ENCODE measurements around the gene ACTN4. TPM values are rescaled to one million over a fixed set of nuclear protein-coding genes. Genes with fewer than 3 reads are reported as not detected.

Gene ACTN4
- total RNA-seq, 1 experiment from 2014 or later = 1,233 TPM

GRCh38 chr19:38695832-38696728, 48.6 kb downstream of the ACTN4 start:
- intact Hi-C loops (cut with micrococcal nuclease; ENCODE audit: unreplicated experiment) = no loop called here
- H3K27me3 ChIP-seq (ENCODE audit: insufficient read depth, low read depth) = no peaks in the 10 kb centered on the region
- TF ChIP-seq EZH2 (IDR thresholded peaks at IDR 0.05; ENCODE audit: low read depth) = no peak
- no peak for TF ChIP-seq CTCF (conservative IDR thresholded peaks at IDR 0.05)
- H3K36me3 ChIP-seq (ENCODE audit: low read depth) = peaks cover 33% of the 10 kb centered on the region
- H3K4me3 ChIP-seq = no peak overlapping the region
- DNase-seq = no peak
- peaks cover 98% of the 10 kb centered on the region for H3K79me2 ChIP-seq (ENCODE audit: low read depth)
- peaks cover 27% of the 10 kb centered on the region for H4K20me1 ChIP-seq (ENCODE audit: insufficient read depth)
- POLR2A ChIA-PET (ENCODE audit: unreplicated experiment) = no interaction called here
- H3K9me3 ChIP-seq (ENCODE audit: insufficient read depth, low read depth) = no peaks in the 10 kb centered on the region
- H2AFZ ChIP-seq = no peak overlapping the region
- CTCF ChIA-PET = interaction anchor here (0.6 kb wide), 1 partner anchor 292 kb away, joined by 5 read pairs; no protein-coding TSS in a partner anchor
- H3F3A ChIP-seq (ENCODE audit: insufficient read depth, low read depth) = peaks cover 79% of the 10 kb centered on the region
- no peak overlapping the region for H3K4me2 ChIP-seq
- peaks cover 40% of the 10 kb centered on the region for H3K4me1 ChIP-seq (replicated peaks; ENCODE audit: insufficient read depth)
- H3K27ac ChIP-seq = peak overlapping the region; percentile 100
- H3K9me2 ChIP-seq (ENCODE audit: insufficient read depth) = no peaks in the 10 kb centered on the region
- BruUV-seq (replicated peaks) = no TSS peak

- no peaks in the 10 kb centered on the region for H3K9me3 ChIP-seq (ENCODE audit: insufficient read depth, low read depth)
- no peaks in the 10 kb centered on the region for H3K27me3 ChIP-seq (ENCODE audit: insufficient read depth, low read depth)
- H3K4me2 ChIP-seq = no peak overlapping the region
- peaks cover 33% of the 10 kb centered on the region for H3K36me3 ChIP-seq (ENCODE audit: low read depth)
- POLR2A ChIA-PET (ENCODE audit: unreplicated experiment) = no interaction called here
- intact Hi-C loops (cut with micrococcal nuclease; ENCODE audit: unreplicated experiment) = no loop called here
- H3K79me2 ChIP-seq (ENCODE audit: low read depth) = peaks cover 98% of the 10 kb centered on the region
- peaks cover 74% of the 10 kb centered on the region for H3F3A ChIP-seq (ENCODE audit: insufficient read depth, low read depth)
- peaks cover 34% of the 10 kb centered on the region for H3K4me1 ChIP-seq (replicated peaks; ENCODE audit: insufficient read depth)
- no peaks in the 10 kb centered on the region for H3K9me2 ChIP-seq (ENCODE audit: insufficient read depth)
- H4K20me1 ChIP-seq (ENCODE audit: insufficient read depth) = peaks cover 27% of the 10 kb centered on the region
- H3K4me3 ChIP-seq = no peak overlapping the region
- DNase-seq = no peak
- H3K27ac ChIP-seq = no peak overlapping the region
- no peak overlapping the region for H2AFZ ChIP-seq
- no TSS peak for BruUV-seq (replicated peaks)
- no peak for TF ChIP-seq CTCF (conservative IDR thresholded peaks at IDR 0.05)
- TF ChIP-seq EZH2 (IDR thresholded peaks at IDR 0.05; ENCODE audit: low read depth) = no peak
- CTCF ChIA-PET = no interaction called here
Observed at GRCh38 chr19:38696729-38697055, 49.2 kb downstream of the ACTN4 start.

GRCh38 chr19:38697197-38697596, 49.7 kb downstream of the ACTN4 start:
- BruUV-seq (replicated peaks) = no TSS peak
- H4K20me1 ChIP-seq (ENCODE audit: insufficient read depth) = peaks cover 27% of the 10 kb centered on the region
- no peak for DNase-seq
- H3K9me2 ChIP-seq (ENCODE audit: insufficient read depth) = no peaks in the 10 kb centered on the region
- H3K9me3 ChIP-seq (ENCODE audit: insufficient read depth, low read depth) = no peaks in the 10 kb centered on the region
- ChIA-PET CTCF (interaction anchor here (0.6 kb wide), 1 partner anchor 292 kb away, joined by 3 read pairs; no protein-coding TSS in a partner anchor), POLR2A (ENCODE audit: unreplicated experiment) (no interaction called here)
- no peaks in the 10 kb centered on the region for H3K27me3 ChIP-seq (ENCODE audit: insufficient read depth, low read depth)
- no peak overlapping the region for H3K4me3 ChIP-seq
- intact Hi-C loops (cut with micrococcal nuclease; ENCODE audit: unreplicated experiment) = no loop called here
- no peak overlapping the region for H3K27ac ChIP-seq
- no peak overlapping the region for H2AFZ ChIP-seq
- TF ChIP-seq CTCF (conservative IDR thresholded peaks at IDR 0.05) (no peak), EZH2 (IDR thresholded peaks at IDR 0.05; ENCODE audit: low read depth) (no peak)
- H3K4me2 ChIP-seq = no peak overlapping the region
- H3K79me2 ChIP-seq (ENCODE audit: low read depth) = peaks cover 98% of the 10 kb centered on the region
- H3F3A ChIP-seq (ENCODE audit: insufficient read depth, low read depth) = peaks cover 69% of the 10 kb centered on the region
- H3K4me1 ChIP-seq (replicated peaks; ENCODE audit: insufficient read depth) = peaks cover 29% of the 10 kb centered on the region
- peaks cover 36% of the 10 kb centered on the region for H3K36me3 ChIP-seq (ENCODE audit: low read depth)

Measured in PC-9 (cell line).